Endothelial cell of hepatic sinusoid (primary cell): ENCODE measurements around the gene NR6A1.

Experiments used
- in situ Hi-C: cut with HindIII; loops from 2 replicates; pipeline ENCODE4 v1.10.0; 2017; ENCODE audit warnings: low sequenced_read_pairs

NR6A1 gene

GRCh38 chr9:124664143-124664542 lies 107.0 kb downstream of the NR6A1 start:
- in situ Hi-C loops: no loop called here

DNA sequence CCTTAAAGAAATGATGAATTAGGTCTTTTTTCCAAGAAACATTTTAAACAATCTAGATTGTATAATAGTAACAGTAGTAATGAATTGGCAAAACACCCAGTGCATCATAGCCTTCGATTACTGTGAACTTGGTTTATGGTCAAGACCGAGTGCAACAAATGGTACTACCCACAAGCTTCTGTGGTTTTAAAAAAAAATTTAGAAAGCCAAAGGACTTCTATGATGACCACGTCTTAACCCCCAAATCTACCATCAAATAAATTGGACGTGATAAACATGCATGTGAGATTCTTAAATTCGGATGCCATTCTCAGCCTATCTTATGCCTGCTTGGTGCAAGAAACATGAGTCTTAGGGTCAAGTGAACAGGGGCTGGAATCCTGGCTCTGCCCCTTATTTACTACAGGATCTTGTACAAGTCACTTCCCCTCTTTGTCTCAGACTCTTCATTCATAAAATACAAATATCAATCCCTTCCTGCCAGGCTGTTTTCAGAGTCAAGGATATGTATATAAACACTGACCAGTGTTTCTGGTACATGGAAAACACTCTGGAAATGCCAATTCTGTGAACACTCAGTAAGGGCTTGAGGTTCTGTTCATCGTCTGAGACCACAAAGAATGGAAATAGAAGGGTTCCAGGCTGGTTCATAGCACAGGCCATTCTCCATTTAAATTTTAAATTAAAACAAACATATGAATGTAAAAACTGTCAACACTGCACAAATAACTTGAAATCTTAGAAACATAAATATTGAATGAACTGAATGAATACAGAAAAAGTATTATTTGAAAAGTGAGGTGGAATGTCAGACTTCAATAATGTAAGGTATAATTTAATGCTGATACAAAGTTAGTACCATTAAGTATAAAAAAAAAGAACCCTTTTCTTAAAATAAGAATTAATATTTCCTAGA lies 107.8 kb downstream of the NR6A1 start:
- in situ Hi-C loops: no loop called here

GRCh38 chr9:124662561-124662960 lies 108.5 kb downstream of the NR6A1 start:
- in situ Hi-C loops: no loop called here

DNA sequence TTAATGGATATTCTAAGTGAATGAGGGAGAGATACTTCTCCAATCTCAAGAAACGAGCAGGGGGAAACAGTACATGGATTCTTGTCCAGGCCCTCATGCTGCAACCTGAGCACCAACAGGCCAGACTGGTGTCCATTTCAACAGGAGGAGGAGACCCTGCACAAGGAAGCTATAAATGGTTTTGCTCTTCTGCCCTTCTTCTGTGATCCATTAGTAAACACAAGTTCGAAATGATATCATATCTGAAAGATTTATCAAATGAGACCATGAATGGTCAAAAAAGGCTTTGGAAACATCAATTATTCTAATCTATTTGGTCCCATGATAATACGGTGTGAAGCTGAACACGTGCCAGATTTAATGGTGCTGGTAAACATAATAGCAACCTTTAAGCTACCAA lies 109.8 kb downstream of the NR6A1 start:
- in situ Hi-C loops: no loop called here

- in situ Hi-C loops: no loop called here
Observed at GRCh38 chr9:124660341-124660801, 110.7 kb downstream of the NR6A1 start.

DNA sequence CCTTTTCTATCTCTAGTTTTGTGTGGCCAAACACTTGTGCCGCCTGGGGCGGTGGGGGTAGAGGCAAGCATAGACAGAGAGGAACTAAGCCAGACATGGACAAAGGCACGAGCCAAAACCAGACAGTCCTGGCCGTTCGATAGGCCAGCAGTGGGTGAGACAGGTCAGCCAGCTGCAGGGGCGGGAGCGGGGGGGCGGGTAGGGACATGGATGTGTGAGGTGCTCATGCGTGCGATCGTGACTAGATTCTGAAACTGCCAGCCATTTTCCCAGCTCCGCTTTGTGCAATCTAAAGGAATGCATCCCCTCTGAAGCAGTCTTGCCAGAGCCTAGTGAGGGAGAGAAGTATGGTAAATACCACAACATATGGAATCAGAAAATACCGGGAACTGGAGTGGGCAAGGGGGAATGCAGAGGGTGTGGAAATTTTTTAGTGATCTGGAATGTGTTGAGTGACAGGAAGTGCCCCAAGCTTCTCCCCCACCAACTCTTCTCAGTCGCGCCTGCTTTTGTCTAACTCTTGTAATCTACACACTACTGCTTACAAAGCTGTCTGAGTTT lies 111.9 kb downstream of the NR6A1 start:
- in situ Hi-C loops: loop anchor here (5.0 kb wide), 1 partner anchor 33 kb away; no protein-coding TSS in a partner anchor

DNA sequence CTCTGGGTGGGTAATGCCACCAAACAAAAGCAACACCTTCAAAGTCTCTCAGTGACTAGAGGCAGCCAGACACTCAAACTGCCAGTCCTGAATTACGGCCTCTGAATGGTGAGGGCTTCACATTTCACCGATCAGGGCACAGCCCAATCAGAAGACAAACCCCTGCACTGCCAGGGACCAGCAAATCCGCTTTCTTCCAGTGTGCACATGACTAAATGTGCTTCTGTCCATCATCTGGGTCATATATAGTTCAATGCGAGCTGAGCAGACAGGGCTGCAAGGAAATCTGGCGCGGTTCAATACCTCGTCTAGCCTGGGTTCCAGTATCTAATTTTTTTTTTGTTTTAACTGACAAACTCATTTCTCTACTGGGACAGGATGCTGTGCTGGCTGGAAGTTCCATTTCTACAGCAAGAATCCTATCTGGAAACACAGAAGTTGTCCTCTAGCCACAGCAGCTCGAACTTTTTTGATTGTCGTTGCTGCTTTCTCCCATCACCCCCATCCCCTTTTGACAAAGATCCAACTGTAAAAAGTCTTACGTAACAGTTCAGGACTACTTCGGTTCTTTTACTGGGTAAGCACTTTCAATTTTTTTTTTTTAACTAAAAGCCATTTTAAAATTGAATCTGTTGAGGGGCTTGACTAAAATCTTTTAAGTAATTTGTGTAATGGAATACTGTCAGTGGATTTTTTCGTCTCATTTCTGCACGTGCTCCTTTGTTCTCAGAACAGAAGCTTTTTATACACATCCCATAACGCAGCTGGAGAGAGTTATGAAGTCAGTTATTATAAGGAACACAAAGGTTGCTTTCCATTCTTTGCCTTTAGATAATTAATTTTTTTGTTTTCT lies 112.7 kb downstream of the NR6A1 start:
- in situ Hi-C loops: loop anchor here (5.0 kb wide), 1 partner anchor 34 kb away; no protein-coding TSS in a partner anchor

GRCh38 chr9:124657516-124657915 lies 113.6 kb downstream of the NR6A1 start:
- in situ Hi-C loops: loop anchor here (5.0 kb wide), 1 partner anchor 35 kb away; no protein-coding TSS in a partner anchor

GRCh38 chr9:124654431-124654830 lies 116.7 kb downstream of the NR6A1 start:
- in situ Hi-C loops: no loop called here

- in situ Hi-C loops: no loop called here
Observed at GRCh38 chr9:124652615-124653393, 118.3 kb downstream of the NR6A1 start.

DNA sequence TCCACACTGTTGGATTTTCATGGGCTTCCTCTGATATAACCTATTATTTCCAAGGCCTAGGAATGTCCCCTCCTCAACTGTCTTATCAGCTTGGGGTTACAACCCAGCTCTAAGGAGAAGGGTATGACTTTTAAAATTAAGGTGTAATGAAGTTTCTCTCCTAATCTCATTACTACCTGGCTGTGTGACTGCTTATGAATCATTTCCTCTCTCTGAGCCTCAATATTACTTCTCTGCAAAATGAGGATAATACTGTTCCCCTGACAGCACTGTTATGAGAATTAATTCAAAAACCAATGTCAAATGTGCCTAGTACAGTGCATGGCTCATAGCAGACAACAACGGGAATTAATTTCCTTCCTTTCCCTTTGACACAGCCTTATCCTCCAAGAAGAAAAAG lies 118.9 kb downstream of the NR6A1 start:
- in situ Hi-C loops: no loop called here

DNA sequence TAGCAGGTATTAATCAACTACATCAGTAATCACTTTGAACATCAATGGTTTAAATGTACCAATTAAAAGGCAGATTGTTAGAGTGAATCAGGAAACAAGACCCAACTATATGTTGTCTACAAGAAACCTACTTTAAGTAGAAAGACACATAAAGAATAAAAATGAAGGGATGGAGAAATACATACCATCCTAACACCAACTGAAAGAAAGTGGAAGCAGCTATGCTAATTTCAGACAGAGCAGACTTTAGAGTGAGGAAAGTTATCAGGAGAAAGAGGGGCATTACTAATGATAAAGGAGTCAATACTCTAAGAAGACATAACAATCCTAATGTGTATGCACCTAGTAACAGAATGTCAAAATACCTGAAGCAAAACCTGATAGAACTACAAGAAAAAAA lies 125.8 kb downstream of the NR6A1 start:
- in situ Hi-C loops: no loop called here

GRCh38 chr9:124639637-124640036 lies 131.5 kb downstream of the NR6A1 start:
- in situ Hi-C loops: no loop called here

DNA sequence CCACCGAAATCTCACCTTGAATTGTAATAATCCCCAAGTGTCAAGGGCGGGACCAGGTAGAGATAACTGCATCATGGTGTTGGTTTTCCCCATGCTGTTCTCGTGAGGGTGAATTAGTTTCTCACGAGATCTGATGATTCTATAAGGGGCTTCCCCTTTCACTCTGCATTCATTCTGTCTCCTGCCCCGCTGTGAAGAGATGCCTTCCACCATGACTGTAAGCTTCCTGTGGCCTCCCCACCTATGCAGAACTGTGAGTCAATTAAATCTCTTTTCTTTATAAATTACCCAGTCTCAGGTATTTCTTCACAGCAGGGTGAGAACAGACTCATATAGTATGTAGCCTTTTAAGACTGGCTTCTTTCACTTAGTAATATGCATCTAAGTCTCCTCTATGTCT lies 135.8 kb downstream of the NR6A1 start:
- in situ Hi-C loops: no loop called here

DNA sequence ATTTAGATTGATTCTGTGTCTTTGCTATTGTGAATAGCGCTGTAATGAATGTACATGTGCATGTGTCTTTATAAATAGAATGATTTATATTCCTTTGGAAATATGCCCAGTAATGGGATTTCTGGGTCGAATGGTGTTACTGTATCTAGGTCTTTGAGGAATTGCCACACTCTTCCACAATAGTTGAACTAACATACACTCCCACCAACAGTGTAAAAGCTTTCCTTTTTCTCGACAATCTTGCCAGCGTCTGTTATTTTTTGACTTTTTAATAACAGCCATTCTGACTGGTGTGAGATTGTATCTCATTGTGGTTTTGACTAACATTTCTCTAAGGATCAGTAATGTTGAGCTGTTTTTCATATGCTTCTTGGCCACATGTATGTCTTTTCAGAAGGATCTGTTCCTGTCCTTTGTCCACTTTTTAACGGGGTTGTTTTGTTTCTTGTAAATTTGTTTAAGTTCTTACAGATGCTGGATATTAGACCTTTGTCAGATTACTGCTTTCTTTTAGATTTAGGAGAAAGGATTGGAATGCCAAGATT lies 139.0 kb downstream of the NR6A1 start:
- in situ Hi-C loops: no loop called here

DNA sequence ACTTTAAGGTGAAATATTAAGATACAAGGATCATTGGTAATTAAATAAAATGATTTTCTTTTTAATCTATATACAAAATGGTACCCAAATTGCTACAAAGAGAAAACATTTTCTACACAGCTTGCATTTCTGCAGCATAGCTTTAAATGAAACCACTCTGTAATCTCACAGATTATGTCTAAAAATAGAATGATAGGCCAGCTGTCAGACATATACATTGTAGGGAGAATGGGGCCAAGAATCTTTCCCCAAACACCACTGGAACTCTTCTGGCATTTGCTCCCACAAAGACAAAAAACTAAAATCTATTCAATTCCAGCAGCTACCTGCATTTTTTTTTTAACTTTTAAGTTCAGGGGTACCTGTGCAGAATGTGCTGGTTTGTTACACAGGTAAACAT lies 139.8 kb downstream of the NR6A1 start:
- in situ Hi-C loops: no loop called here

- in situ Hi-C loops: no loop called here
Observed at GRCh38 chr9:124629600-124629999, 141.5 kb downstream of the NR6A1 start.

- in situ Hi-C loops: no loop called here
Observed at GRCh38 chr9:124628741-124629140, 142.4 kb downstream of the NR6A1 start.

- in situ Hi-C loops: no loop called here
Observed at GRCh38 chr9:124626276-124626675, 144.8 kb downstream of the NR6A1 start.

- in situ Hi-C loops: no loop called here
Observed at GRCh38 chr9:124625087-124625486, 146.0 kb downstream of the NR6A1 start.
